ENCODE results near the gene LINC00237.

Gene LINC00237

DNA sequence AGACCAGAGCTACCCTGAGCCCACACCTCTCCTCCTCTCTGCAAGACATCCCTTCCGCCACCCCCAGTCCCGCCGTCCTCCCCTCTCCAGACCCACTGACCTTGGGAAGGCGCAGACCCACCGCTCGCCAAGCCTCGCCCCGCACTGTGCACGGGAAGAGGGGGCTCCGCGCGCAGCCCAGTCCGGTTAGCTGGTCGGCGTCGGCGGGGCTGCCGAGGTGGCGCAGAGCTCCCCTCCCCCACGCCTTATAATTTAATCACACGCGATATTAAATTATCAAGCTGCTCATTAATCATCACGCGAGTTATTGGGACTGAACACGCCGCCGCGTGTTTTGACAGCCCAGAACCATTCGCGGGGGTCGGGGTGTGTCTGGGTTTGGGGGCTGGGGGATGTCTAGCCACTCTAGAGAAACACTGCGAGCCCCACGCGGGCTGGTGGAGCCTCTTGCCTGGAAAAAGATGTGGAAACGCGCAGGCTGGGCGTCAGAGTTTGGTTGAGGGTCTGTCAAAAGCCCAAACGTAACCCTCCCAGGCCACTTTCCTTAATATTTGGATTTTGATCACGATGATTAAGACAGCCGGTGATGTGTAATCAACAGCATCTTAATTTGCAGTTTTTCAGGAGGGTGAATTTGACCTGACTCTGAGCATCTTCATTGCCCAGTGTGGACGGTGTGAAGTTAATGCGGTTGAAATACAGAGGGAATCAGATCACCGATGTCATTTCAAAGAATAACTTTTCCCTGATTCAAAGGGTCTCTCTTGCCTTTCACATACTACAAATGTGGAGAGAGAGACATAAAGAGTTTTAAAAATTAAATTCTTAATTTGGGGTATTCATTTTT lies at the start of gene LINC00237:
Gene LINC00237 (minus strand): TSS at position 188 of the 847 bp plus-strand sequence.
- DNase-seq (ENCODE audit: low read depth in 2 of 2) = no peak

DNA sequence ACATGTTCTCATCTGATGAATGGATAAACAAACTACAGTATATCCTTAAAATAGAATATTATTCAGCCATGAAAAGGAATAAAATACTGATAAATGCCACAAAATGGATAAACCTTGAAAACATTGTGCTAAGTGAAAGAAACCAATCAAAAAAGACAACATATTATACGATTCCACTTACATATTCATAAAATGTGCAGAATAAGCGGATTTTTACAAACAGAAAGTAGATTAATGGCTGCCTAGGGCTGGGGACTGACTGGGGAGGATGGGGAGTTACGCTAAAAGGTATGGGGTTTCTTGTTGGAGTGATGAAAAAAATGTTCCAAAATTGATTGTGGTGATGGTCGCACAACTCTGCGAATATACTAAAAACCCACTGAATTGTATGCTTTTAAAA lies 49.1 kb upstream of the LINC00237 start:
- DNase-seq (ENCODE audit: low read depth in 2 of 2) = no peak

DNA sequence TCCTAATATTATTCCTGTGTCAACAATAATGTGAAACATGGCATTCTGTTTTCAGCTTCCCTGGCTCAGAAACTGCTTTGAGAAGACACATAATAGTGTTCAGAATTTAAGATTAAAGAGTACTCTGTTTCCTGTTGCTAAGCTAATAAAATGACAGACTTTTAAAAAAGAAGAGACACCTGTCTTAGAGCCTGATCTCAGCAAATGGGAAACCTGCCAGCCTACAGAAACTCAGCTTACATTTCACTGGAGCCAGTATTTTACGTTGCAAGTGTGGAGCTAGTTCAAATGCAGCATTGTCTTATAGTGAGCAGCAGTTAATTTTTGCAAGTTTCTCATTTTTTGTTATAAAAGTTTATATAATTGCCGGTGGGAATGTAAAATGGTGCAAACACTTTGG lies 48.5 kb upstream of the LINC00237 start:
- DNase-seq (ENCODE audit: low read depth in 2 of 2) = no peak

DNA sequence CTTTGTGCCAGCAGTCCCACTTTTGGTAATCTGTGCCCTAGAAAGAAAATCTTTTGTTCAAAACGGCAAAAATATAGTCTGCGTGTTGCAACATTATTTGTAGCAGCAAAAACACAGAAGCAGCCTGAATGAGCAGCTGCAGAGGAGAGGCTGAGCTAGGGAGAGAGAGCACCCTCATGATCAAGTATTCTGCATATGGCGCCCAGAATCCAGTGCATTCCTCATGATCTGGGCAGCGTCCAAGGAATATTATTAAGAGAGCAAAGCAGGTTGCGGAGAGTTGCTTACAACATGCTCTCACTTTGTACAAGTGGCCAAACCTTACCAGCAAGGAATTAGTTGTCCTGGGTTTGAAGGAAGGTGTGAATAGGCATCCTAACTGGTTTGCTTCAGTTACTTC lies 45.6 kb upstream of the LINC00237 start:
- no peak for DNase-seq (ENCODE audit: low read depth in 2 of 2)

DNA sequence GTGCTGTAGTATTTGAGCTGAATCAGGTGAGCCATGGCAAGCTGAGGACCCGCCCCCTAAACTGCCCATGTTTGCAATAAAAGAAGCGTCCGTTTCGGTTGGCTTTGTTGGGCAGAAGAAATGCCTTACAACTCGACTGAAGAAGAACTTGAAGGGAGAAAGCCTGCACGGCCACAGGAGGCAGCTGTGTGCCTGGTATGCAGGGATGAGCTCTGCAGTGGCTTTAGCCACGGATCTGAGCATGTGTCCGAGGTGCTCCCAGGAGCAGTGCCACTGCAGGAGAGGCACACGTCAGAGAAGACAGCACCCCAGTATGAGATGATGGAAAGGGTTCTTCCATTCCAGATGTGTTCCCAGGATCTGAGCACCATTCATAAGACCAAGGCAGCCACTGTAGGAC lies 43.2 kb upstream of the LINC00237 start:
- DNase-seq (ENCODE audit: low read depth in 2 of 2) = no peak

DNA sequence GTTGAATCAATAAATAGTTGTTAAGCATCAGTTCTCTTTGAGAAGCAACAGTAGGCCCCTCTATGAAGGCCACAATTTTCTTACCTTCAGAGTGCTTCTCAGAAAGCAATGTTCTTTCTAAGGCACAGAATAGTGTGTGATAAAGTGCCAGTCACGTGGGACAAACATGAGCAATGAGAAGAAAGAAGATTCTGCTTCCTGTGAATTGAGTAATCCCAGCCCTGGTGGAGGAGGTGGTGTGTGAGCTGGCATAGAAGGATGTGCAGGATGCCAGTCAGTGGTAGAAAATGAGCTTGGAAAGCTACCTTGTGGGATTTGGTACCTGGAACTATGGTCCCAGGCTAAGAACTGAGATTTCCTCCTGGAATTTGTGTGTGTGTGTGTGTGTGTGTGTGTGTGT lies 41.4 kb upstream of the LINC00237 start:
- DNase-seq (ENCODE audit: low read depth in 2 of 2) = no peak

DNA sequence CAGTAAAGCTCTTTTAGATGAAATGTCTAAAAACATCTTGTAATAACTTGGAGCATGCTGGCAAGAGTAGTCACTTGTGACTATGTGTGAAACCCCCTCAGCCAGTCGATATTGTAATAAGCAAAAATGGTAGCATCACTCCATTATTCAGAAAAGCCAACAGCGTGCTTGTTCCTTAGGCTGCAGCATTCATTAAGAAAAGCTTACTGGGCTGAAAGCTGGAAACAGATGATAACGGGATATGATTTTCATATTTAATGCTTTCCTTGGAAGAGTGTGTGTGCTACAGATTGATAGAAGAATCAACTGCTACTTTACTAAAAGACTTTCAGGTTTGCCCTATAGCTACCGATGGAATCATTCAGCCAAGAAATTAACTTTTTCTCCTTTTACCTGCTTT lies 40.1 kb upstream of the LINC00237 start:
- DNase-seq (ENCODE audit: low read depth in 2 of 2) = no peak

DNA sequence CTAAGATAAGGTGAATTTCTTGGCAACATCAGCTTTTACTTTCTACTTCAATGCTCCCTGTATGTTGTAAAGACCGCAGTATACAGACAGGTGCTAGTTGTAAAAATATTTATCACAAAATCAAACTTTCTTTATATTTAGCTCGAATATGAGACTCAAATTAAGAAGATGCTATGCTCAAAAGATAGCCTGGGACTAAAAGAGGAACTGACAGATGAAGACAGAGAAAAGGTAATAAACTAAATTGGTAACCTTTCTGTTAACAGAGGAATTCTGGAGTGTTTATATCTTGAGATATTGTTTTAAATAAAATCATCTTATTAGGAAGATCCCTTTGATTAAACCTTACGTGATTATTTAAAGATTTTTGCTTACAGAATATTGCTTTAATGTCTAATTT lies 39.3 kb upstream of the LINC00237 start:
- no peak for DNase-seq (ENCODE audit: low read depth in 2 of 2)

DNA sequence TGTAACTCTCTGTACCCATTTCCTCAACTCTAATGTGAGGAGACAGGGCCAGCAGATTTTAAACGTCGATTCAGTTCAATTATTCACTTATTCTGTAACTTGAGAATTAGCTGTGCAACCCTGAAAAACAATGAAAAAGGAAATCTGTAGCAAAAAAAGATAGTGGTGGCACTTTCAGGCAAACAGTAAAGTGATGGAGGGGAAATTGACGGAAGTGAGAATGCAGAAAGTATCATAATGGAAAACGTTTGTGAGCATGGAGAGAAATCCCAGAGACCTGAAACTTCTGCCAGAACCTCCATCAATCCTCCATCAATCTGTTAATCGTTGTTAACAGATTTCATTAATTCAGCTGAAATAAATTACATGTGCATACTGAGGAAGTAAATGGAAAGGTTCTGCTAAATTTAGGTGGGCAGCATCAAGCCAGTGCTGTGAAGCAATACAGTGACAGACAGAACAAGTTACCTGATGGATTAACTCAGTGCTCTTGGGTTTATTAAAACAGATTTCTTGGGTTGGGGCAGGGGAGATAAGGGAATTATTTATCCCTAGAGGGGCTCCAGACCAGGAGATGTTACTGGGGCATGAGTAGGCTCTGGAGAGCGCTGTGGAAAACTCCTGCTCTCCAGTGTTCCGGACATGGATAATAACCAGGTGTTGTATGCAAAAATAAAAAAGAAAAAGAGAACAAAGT lies 37.2 kb upstream of the LINC00237 start:
- DNase-seq (ENCODE audit: low read depth in 2 of 2) = no peak

DNA sequence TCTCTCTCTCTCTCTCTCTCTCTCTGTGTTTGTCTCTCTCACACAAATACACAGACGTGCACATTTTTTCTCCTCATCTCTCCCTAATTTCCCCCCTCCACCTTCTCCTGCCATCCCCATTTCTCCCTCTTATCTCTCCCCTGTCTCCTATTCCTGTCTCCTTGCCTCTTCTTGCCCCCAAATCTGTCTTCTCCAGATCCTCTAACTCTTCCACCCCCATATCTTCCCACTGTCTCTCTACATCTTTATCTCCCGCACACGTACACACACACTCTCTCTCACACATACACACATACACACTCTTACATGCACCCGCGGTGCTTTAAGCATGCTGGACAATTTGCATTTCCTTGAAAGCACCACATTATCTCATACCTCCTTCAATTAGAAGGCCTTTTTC lies 35.7 kb upstream of the LINC00237 start:
- DNase-seq (ENCODE audit: low read depth in 2 of 2) = no peak

DNA sequence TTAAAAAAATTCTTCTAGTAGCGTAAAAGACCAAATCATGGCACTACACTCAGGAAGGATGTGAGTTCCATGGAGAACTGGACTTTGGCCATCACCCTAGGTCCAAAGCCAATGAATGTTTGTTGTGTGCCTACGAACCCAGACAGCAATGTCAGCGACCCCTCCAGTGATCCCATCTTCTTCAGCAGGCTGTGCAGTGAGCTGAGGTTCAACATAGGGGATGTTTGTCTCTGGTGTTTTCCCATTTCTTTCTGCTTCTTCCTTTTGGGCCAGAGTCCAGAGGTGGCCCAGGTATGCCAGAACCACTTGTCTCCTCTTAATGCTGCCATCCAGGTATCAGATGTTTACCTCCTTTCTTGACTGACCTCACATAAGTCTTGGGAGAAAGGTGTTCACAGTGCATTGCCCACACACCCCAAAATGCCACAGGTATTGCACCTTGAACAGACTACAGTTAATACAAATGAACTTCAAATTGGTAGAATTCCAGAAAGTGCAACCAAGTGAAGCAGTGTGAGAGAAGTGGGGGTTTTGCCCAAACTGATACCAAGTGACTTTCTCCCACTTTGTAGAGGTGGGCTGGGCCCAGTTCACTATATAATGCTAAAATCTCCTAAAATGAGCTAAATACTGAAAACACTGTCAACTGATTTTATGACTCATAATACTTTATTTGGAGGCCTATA lies 33.9 kb upstream of the LINC00237 start:
- no peak for DNase-seq (ENCODE audit: low read depth in 2 of 2)

DNA sequence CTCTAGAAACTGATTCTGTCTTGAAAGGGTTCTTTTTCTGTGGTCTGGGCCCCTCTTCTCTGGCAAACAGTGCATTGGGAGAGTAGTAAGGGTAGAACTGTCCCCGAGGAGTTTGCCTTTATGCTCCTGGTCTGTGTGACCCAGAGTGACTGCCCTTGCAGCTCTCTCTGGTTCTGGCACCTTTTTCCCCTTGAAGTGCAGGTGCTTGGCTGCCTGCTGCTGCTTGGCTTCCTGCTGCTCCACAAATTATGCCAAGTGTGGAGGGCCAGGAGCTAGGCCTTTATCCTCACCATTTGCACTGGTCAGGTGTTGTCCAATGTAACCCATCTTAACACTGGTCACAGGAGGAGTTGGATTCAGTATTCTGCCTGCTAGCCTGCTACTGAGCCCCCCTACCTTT lies 30.9 kb upstream of the LINC00237 start:
- no peak for DNase-seq (ENCODE audit: low read depth in 2 of 2)

DNA sequence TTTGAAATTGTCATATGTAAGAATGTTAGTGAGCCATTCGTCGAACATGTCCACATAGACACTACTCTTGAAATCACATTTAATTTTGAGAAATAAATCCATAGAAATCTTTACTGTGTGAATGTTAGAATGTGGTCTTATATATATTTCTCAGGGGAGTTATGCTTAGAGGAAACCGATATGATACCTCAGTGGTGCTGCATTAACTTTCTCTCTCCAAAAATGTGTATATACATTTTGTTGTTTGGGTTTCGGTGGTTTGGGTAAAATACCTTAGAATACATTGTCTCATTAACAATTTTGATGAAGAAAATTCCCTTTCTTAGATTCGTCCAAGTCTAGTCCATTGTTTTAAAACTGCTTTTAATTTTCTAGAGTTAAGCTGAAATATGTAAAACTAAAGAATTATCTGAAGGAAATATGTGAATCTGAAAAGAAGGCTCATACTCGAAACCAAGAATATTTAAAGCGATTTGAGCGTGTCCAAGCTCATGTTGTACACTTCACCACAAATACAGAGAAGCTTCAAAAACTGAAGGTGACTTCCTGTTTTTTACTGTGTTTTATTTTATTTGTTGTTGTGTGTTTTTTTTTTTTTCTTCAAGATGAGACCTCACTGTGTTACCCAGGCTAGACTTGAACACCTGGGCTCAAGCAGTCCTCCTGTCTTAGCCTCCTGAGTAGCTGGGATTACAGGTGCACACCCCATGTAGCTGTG lies 30.0 kb upstream of the LINC00237 start:
- no peak for DNase-seq (ENCODE audit: low read depth in 2 of 2)

DNA sequence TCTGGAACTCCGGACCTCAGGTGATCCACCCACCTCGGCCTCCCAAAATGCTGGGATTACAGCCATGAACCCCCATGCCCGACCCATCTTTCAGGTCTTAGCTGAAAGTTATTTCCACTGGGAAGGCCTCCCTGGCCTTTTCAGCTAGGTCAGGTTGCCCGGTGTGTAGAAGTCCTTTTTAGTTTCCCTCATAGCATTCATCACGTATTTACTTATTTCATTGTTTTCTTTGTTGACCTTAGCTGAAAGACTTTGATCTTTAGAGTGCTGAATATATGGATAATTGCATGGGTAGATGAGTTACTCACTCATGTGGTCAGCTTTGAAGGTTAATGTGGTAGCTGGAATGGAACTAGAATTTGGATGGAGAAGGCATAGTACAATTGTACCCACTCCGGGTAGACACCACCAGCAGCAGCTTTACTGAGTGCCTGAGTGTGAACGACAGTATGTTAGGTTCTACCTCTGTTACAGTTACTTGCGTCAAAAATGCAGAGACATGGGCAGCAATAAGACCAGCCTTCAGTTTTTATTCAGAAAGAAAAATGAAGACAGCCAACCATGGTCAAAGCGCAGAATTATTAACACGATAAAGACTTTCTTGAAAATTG lies 28.8 kb upstream of the LINC00237 start:
- no peak for DNase-seq (ENCODE audit: low read depth in 2 of 2)

DNA sequence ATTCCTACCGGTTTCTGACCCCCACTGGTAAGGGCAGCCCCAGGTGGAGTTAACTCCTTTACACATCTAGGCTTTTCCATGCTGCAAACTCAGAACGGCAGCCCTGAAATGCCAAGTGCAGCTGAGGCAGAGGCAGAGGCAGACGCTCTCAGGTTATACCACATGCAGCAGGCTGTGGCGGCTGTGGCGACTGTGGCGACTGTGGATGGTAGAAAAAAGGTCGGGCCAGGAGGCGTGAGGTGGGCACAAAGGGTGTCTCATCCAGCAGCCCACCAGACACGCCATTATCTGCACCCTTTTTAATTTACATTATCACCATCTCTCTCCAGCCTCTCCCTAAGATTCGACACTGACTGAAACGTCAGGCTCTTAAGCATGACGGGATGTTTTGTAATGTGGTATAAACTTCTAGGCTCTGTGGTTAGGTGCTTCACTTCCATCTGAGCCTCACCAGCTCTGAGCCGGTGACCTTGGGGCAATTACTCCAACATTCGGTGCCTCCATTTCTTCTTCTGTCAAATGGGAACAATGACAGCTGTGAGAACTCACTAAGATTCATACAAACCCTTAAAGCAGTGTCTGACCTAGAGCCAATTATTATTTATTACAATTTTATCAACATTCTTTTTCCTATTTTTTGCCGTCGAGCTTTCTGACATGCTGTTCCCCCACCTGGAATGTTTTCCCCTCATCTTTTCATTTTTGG lies 27.9 kb upstream of the LINC00237 start:
- DNase-seq (ENCODE audit: low read depth in 2 of 2) = no peak

DNA sequence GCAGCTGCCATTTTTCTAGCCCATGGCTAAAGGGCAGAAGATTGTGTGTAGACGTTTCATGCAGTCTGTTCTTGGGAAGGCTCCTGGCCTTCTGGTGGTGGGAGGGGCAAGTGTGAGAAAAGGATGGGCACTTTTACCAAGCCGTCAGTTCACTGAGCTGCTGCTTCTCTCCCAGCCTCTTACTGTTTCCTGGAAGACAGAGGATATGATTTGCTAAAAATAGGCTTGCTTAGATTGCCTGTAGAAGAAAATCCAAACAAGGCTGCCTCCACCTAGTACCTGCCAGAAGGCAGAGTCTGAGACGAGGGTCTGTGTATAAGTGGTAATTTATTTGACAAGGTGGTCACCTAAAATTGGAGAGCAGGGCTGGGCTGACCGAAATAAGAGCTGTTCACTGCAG lies 27.2 kb upstream of the LINC00237 start:
- no peak for DNase-seq (ENCODE audit: low read depth in 2 of 2)

DNA sequence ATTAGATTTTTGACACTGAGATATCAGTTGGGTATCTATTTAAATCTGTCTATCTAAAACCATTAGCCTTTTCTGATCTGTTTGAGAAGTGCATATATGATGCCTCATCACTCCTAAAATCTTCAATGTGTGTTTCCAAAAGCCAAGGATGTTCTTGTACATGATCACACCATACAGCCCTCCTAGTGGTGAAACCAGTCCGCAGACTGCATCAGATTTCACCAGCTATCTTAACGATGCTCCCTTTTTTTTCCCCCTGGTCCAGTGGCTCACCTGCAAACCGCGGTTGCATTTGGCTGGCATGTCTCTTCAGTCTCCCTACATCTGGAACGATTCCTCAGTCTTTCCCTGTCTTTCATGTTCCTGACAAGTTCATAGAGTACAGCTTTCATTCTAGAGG lies 23.7 kb upstream of the LINC00237 start:
- no peak for DNase-seq (ENCODE audit: low read depth in 2 of 2)

DNA sequence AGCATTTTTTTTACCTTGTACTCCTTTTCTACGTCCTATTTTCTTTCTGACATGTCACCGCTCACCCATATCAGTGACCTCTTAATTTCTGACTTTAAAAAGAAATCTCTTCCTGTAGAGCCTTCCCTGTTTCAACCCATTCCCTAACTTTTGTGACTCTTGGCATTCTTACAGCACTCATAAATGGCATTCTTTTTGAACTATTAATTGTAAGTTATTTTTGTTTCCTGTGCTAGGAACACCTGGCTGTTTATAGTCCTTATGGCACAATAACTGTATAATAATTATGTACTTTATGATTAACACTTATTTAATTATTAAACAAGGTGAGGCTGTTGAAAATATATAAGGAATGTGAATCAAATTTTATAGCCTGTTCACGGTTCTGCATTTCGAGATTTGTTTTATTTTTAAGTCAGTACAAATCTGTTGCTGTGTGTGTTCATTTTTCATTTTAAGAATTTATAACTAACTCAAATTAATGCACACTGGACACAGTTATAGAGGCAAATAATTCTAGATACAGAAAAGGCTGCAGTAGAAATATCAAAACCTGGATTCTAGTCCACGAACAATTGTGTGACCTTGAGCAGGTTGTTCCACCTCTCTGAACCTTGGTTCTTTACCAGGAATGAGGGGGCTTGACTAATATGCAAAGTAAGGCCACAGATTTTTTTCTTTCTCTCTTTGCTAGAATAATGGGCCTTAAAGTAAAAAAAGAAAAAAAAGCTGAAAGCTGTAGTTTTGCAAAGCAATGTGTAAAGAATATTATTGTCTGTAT lies 21.2 kb upstream of the LINC00237 start:
- DNase-seq (ENCODE audit: low read depth in 2 of 2) = no peak

DNA sequence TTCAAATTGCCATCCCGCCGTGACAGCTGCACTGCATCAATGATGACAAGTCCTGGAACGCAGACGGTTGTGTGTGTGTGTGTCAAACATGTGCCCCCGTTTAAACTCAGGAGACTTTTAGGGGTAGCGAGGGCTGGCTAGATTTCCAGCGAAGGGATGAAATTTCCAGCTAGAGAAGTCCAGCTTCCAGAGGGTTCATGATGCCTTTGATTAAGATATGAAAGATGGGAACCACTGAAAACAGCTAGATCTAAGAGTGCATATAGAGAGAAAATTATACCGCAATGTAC lies 20.4 kb upstream of the LINC00237 start:
- no peak for DNase-seq (ENCODE audit: low read depth in 2 of 2)

DNA sequence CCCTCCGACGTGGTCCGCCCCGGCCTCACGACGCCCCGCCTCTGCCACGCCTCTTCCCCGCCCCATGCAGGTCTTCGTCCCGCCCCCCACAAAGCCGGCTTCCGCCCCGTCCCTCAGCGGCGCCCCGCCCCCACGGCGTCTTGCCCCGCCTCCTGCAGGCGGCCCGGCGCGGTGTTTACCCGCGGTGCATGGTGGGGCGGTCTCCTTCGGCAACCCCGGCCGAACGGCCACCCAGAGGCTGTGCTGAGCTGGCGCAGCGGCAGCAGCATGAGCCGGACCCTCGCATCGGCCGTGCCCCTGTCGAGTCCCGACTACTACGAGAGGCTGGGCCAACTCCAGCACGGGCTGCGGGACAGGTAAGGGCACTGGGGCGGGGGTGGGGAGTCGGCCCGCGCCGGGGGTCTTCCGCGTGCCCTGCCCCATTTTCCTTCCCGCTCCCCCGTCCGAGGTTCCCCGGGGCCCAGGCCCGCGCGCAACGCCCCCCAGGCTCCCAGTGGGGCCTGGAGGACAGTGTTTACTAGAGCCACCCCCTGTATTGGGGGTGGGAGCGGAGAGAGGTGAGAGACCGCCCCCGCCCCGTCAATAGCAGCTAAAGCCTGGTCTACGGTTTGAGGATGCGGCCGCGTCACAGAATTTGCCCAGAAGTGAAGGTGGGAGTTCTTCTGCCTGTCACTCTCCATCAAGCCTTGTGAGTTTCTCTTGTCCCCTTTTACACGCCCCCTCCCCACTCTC lies 19.9 kb upstream of the LINC00237 start, which contains the start of gene KIZ:
Gene KIZ (plus strand): TSS at position 234 of the 732 bp plus-strand sequence. CDS start 34 bp downstream, at position 268.
- peak; percentile 97 to 98 for DNase-seq (ENCODE audit: low read depth in 2 of 2)

All from stimulated activated CD4-positive, alpha-beta T cell treated with anti-CD3 and anti-CD28 coated beads, Interleukin-1b, Interleukin-23, amount 100 ng/mL, for 1 hour (primary cell).